ENCODE measurements around the gene RFLNA.

DNA sequence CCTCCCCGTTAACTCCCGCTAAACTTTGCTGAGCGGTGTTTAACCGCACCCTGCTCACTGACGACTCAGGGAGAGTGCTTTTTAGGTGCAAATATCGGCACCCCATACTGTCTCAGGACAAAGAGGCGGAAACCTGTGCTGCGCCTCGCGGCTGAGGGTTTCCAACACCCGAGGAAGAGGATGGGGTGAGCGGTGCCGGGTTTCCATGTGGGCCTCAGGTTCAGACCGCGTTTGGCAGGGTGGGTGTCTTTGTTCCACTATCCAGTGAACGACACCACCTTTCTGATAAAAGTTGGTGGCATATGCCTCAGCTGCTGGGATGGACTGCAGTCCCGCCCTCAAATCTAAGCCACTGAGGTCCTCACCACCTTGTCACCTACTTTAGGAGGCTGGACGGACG, 3.0 kb downstream of the RFLNA start:
- TF ChIP-seq EGR1 (IDR thresholded peaks at IDR 0.05), result no peak
- no peak for TF ChIP-seq FOXM1 (IDR thresholded peaks at IDR 0.05; ENCODE audit: borderline replicate concordance, low read depth)
- TF ChIP-seq, protein P1, sequence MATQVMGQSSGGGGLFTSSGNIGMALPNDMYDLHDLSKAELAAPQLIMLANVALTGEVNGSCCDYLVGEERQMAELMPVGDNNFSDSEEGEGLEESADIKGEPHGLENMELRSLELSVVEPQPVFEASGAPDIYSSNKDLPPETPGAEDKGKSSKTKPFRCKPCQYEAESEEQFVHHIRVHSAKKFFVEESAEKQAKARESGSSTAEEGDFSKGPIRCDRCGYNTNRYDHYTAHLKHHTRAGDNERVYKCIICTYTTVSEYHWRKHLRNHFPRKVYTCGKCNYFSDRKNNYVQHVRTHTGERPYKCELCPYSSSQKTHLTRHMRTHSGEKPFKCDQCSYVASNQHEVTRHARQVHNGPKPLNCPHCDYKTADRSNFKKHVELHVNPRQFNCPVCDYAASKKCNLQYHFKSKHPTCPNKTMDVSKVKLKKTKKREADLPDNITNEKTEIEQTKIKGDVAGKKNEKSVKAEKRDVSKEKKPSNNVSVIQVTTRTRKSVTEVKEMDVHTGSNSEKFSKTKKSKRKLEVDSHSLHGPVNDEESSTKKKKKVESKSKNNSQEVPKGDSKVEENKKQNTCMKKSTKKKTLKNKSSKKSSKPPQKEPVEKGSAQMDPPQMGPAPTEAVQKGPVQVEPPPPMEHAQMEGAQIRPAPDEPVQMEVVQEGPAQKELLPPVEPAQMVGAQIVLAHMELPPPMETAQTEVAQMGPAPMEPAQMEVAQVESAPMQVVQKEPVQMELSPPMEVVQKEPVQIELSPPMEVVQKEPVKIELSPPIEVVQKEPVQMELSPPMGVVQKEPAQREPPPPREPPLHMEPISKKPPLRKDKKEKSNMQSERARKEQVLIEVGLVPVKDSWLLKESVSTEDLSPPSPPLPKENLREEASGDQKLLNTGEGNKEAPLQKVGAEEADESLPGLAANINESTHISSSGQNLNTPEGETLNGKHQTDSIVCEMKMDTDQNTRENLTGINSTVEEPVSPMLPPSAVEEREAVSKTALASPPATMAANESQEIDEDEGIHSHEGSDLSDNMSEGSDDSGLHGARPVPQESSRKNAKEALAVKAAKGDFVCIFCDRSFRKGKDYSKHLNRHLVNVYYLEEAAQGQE (IDR thresholded peaks at IDR 0.05; ENCODE audit: low read depth), result no peak
- no peak for TF ChIP-seq CREB1 (IDR thresholded peaks at IDR 0.05; ENCODE audit: low read depth)
- no peak for TF ChIP-seq RAD21 (IDR thresholded peaks at IDR 0.05; ENCODE audit: low read depth)
- no peak for TF ChIP-seq TAF1 (IDR thresholded peaks at IDR 0.05; ENCODE audit: low read depth)
- no peak for TF ChIP-seq EP300 (IDR thresholded peaks at IDR 0.05; ENCODE audit: borderline replicate concordance)
- TF ChIP-seq YY1 (IDR thresholded peaks at IDR 0.05; ENCODE audit: low read depth), result no peak
- no peak for TF ChIP-seq TEAD4 (IDR thresholded peaks at IDR 0.05)
- TF ChIP-seq, protein P2, sequence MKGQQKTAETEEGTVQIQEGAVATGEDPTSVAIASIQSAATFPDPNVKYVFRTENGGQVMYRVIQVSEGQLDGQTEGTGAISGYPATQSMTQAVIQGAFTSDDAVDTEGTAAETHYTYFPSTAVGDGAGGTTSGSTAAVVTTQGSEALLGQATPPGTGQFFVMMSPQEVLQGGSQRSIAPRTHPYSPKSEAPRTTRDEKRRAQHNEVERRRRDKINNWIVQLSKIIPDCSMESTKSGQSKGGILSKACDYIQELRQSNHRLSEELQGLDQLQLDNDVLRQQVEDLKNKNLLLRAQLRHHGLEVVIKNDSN (IDR thresholded peaks at IDR 0.05), result no peak

All from Ishikawa (cell line).